Astrocyte (in vitro differentiated cells and primary cell): Measurements from ENCODE around the gene TWF2.

Experiments used
- CTCF ChIP-seq: IDR thresholded peaks from 2 replicates; pipeline ENCODE4 v1.5.1; 2011; ENCODE audit warnings: low read depth, mild to moderate bottlenecking, inconsistent platforms, low read length, moderate library complexity; ENCODE audit not compliant: insufficient read depth
- EZH2 ChIP-seq: IDR thresholded peaks from 2 replicates; pipeline ENCODE4 v1.6.1; 2012; ENCODE audit warnings: mild to moderate bottlenecking, low read length, inconsistent platforms; ENCODE audit not compliant: insufficient read depth

GRCh38 chr3:52211268-52211891, 27.6 kb downstream of the TWF2 start:
- TF ChIP-seq CTCF (no peak), EZH2 (no peak)
